22Rv1 (cell line): ENCODE data around the gene AFM.

Experiments
- H3K27ac ChIP-seq: fragments of 450-650 bp; 2 replicates; pipeline ENCODE4 v1.5.1; 2017
- CTCF ChIP-seq: fragments of 450-650 bp; IDR thresholded peaks from 2 replicates; pipeline ENCODE4 v1.5.1; 2017; ENCODE audit warnings: mild to moderate bottlenecking
- ZFX ChIP-seq: fragments of 450-650 bp; IDR thresholded peaks from 2 replicates; pipeline ENCODE4 v1.6.1; 2017; ENCODE audit warnings: antibody characterized with exemption, borderline replicate concordance

AFM gene

GRCh38 chr4:73505567-73505966, 24.0 kb downstream of the AFM start:
- TF ChIP-seq ZFX (no peak), CTCF (no peak)
- no peak overlapping the region for H3K27ac ChIP-seq

GRCh38 chr4:73507541-73507940, 26.0 kb downstream of the AFM start:
- no peak for TF ChIP-seq CTCF
- TF ChIP-seq ZFX = no peak
- H3K27ac ChIP-seq = no peak overlapping the region

GRCh38 chr4:73508651-73509050, 27.1 kb downstream of the AFM start:
- H3K27ac ChIP-seq = no peak overlapping the region
- TF ChIP-seq ZFX = no peak
- no peak for TF ChIP-seq CTCF

- TF ChIP-seq CTCF = no peak
- no peak for TF ChIP-seq ZFX
- no peak overlapping the region for H3K27ac ChIP-seq
Observed at GRCh38 chr4:73518340-73518739, 36.8 kb downstream of the AFM start.

GRCh38 chr4:73520821-73521220, 39.3 kb downstream of the AFM start:
- H3K27ac ChIP-seq = no peak overlapping the region
- TF ChIP-seq CTCF (no peak), ZFX (no peak)

- TF ChIP-seq CTCF (no peak), ZFX (no peak)
- H3K27ac ChIP-seq = no peak overlapping the region
Observed at GRCh38 chr4:73523126-73523525, 41.6 kb downstream of the AFM start.

- no peak overlapping the region for H3K27ac ChIP-seq
- TF ChIP-seq ZFX (no peak), CTCF (no peak)
Observed at GRCh38 chr4:73525611-73526010, 44.1 kb downstream of the AFM start.
